ENCODE data around the gene FAM241B. TPM values are rescaled to one million over a fixed set of nuclear protein-coding genes. Genes with fewer than 3 reads are reported as not detected.

The FAM241B gene
- total RNA-seq, 4 donors from 2014 or later, result 0.84 to 2.3 (median 1.8) TPM

GRCh38 chr10:69659241-69660038 is 29.4 kb downstream of the FAM241B start:
- DNase-seq (ENCODE audit: low spot score), result no peak
- TF ChIP-seq CTCF (IDR thresholded peaks at IDR 0.05), result no peak
- ATAC-seq (ENCODE audit: low FRiP score), result no peak

GRCh38 chr10:69660296-69660695 is 30.2 kb downstream of the FAM241B start:
- TF ChIP-seq CTCF (IDR thresholded peaks at IDR 0.05), result no peak
- DNase-seq (ENCODE audit: low spot score) (no peak), ATAC-seq (ENCODE audit: low FRiP score) (no peak)

- DNase-seq (ENCODE audit: low spot score) (no peak), ATAC-seq (ENCODE audit: low FRiP score) (no peak)
- TF ChIP-seq CTCF (IDR thresholded peaks at IDR 0.05), result no peak
These were observed 31.5 kb downstream of the FAM241B start for GRCh38 chr10:69661414-69662172.

- ATAC-seq (ENCODE audit: low FRiP score), result no peak
- no peak for TF ChIP-seq CTCF (IDR thresholded peaks at IDR 0.05)
- DNase-seq (ENCODE audit: low spot score), result no peak
These were observed 32.3 kb downstream of the FAM241B start for GRCh38 chr10:69662173-69662877.

GRCh38 chr10:69662901-69663300 is 32.9 kb downstream of the FAM241B start:
- DNase-seq (ENCODE audit: low spot score), result no peak
- no peak for ATAC-seq (ENCODE audit: low FRiP score)

More at GRCh38 chr10:69662901-69663300, 32.9 kb downstream of the FAM241B start:
- TF ChIP-seq CTCF (IDR thresholded peaks at IDR 0.05), result no peak

Data from omental fat pad (tissue), 4 donors.